HL-60 (cell line): Measurements from ENCODE around the gene AAMP.

Source experiments
- DNase-seq, 2 experiments: peaks; one replicate each; pipeline ENCODE4 v3.0.0-alpha.2; 2010 to 2020; ENCODE audit warnings: low read depth in 1 of 2, low spot score in 1 of 2
- H3K27ac ChIP-seq: fragments of 250-450 bp; sonication (Bioruptor Pico); replicated peaks from 2 replicates; pipeline ENCODE4 v1.5.1; 2020; ENCODE audit warnings: mild to moderate bottlenecking, moderate library complexity
- H3K27me3 ChIP-seq: fragments of 250-450 bp; sonication (Bioruptor Pico); 2 replicates; pipeline ENCODE4 v1.5.1; 2021; ENCODE audit warnings: mild to moderate bottlenecking, moderate library complexity; ENCODE audit not compliant: insufficient read depth, poor library complexity, severe bottlenecking
- H3K4me3 ChIP-seq: replicated peaks from 2 replicates; pipeline ENCODE4 v1.5.1; 2011; ENCODE audit warnings: mild to moderate bottlenecking, control low read depth, low read length; ENCODE audit not compliant: insufficient read depth
- CTCF ChIP-seq: IDR thresholded peaks from one replicate; pipeline ENCODE4 v1.5.1; 2011; ENCODE audit warnings: low read length, control low read depth, inconsistent platforms; ENCODE audit not compliant: insufficient read depth
- GABPA ChIP-seq: IDR thresholded peaks from 2 replicates; pipeline ENCODE4 v1.6.1; 2012; ENCODE audit warnings: low read depth
- POLR2AphosphoS5 ChIP-seq: IDR thresholded peaks from 2 replicates; pipeline ENCODE4 v1.6.1; 2012; ENCODE audit warnings: low read depth
- SPI1 ChIP-seq: IDR thresholded peaks from 2 replicates; pipeline ENCODE4 v1.6.1; 2012; ENCODE audit warnings: low read depth, mild to moderate bottlenecking, borderline replicate concordance
- TF ChIP-seq, protein P1 (sequence below): IDR thresholded peaks from 2 replicates; pipeline ENCODE4 v1.6.1; 2012; ENCODE audit warnings: low read depth; ENCODE audit not compliant: insufficient replicate concordance

The AAMP gene

GRCh38 chr2:218272531-218273212 is 2.7 kb upstream of the AAMP start:
- Histone ChIP-seq H3K4me3 (no peak overlapping the region), H3K27ac (no peak overlapping the region), H3K27me3 (no peaks in the 10 kb centered on the region)
- DNase-seq = peak; percentile 68 to 82
- peak; percentile 94 for TF ChIP-seq CTCF
- TF ChIP-seq, protein P1, sequence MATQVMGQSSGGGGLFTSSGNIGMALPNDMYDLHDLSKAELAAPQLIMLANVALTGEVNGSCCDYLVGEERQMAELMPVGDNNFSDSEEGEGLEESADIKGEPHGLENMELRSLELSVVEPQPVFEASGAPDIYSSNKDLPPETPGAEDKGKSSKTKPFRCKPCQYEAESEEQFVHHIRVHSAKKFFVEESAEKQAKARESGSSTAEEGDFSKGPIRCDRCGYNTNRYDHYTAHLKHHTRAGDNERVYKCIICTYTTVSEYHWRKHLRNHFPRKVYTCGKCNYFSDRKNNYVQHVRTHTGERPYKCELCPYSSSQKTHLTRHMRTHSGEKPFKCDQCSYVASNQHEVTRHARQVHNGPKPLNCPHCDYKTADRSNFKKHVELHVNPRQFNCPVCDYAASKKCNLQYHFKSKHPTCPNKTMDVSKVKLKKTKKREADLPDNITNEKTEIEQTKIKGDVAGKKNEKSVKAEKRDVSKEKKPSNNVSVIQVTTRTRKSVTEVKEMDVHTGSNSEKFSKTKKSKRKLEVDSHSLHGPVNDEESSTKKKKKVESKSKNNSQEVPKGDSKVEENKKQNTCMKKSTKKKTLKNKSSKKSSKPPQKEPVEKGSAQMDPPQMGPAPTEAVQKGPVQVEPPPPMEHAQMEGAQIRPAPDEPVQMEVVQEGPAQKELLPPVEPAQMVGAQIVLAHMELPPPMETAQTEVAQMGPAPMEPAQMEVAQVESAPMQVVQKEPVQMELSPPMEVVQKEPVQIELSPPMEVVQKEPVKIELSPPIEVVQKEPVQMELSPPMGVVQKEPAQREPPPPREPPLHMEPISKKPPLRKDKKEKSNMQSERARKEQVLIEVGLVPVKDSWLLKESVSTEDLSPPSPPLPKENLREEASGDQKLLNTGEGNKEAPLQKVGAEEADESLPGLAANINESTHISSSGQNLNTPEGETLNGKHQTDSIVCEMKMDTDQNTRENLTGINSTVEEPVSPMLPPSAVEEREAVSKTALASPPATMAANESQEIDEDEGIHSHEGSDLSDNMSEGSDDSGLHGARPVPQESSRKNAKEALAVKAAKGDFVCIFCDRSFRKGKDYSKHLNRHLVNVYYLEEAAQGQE = no peak
- TF ChIP-seq SPI1 = no peak
- no peak for TF ChIP-seq GABPA

GRCh38 chr2:218271865-218272530 is 2.1 kb upstream of the AAMP start:
- Histone ChIP-seq H3K27me3 (no peaks in the 10 kb centered on the region), H3K27ac (no peak overlapping the region), H3K4me3 (no peak overlapping the region)
- no peak for DNase-seq
- TF ChIP-seq CTCF (no peak), POLR2AphosphoS5 (no peak), GABPA (no peak), SPI1 (no peak)
- TF ChIP-seq, protein P1 = no peak

GRCh38 chr2:218271487-218271797 is 1.5 kb upstream of the AAMP start:
- H3K27ac ChIP-seq = no peak overlapping the region
- TF ChIP-seq POLR2AphosphoS5 = no peak
- TF ChIP-seq GABPA = no peak
- TF ChIP-seq, protein P1 = no peak
- no peak for TF ChIP-seq SPI1
- TF ChIP-seq CTCF = no peak
- peak overlapping the region; percentile 88 for H3K4me3 ChIP-seq
- H3K27me3 ChIP-seq = no peaks in the 10 kb centered on the region
- no peak for DNase-seq
